HL-60 (cell line): ENCODE results near the gene DZIP1.

Experiments used
- GABPA ChIP-seq: IDR thresholded peaks from 2 replicates; pipeline ENCODE4 v1.6.1; 2012; ENCODE audit warnings: low read depth
- POLR2AphosphoS5 ChIP-seq: IDR thresholded peaks from 2 replicates; pipeline ENCODE4 v1.6.1; 2012; ENCODE audit warnings: low read depth
- SPI1 ChIP-seq: IDR thresholded peaks from 2 replicates; pipeline ENCODE4 v1.6.1; 2012; ENCODE audit warnings: low read depth, mild to moderate bottlenecking, borderline replicate concordance
- TF ChIP-seq, protein P1 (sequence below): IDR thresholded peaks from one replicate; pipeline ENCODE4 v1.5.1; 2011; ENCODE audit warnings: low read length, control low read depth, inconsistent platforms; ENCODE audit not compliant: insufficient read depth
- TF ChIP-seq, protein P2 (sequence below): IDR thresholded peaks from 2 replicates; pipeline ENCODE4 v1.6.1; 2012; ENCODE audit warnings: low read depth; ENCODE audit not compliant: insufficient replicate concordance

DNA sequence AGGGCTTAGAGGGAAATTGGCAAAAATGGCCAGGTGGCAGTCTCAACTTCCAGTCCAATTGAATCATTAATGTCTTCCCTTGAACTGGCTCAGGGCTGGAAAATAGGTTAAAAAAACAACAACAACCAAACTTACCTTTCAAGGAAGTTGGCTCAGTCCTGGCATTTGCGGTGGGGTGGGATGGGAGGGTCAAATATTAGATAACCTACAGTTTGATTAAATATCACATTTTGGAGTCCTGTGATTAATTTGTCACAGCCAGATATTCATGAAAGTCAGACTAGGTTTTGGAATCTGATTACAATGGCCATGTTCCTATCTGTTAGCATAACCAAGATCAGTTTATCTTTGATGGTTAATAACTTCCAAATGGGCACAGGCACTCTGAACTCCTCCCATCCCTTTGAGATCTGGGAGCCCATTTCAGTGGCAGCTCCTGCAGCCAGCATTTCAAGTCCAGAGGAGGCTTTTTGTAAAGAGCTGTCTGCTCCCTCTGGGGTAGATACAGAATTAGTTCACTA, 7.8 kb upstream of the DZIP1 start:
- TF ChIP-seq, protein P1, sequence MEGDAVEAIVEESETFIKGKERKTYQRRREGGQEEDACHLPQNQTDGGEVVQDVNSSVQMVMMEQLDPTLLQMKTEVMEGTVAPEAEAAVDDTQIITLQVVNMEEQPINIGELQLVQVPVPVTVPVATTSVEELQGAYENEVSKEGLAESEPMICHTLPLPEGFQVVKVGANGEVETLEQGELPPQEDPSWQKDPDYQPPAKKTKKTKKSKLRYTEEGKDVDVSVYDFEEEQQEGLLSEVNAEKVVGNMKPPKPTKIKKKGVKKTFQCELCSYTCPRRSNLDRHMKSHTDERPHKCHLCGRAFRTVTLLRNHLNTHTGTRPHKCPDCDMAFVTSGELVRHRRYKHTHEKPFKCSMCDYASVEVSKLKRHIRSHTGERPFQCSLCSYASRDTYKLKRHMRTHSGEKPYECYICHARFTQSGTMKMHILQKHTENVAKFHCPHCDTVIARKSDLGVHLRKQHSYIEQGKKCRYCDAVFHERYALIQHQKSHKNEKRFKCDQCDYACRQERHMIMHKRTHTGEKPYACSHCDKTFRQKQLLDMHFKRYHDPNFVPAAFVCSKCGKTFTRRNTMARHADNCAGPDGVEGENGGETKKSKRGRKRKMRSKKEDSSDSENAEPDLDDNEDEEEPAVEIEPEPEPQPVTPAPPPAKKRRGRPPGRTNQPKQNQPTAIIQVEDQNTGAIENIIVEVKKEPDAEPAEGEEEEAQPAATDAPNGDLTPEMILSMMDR = no peak
- TF ChIP-seq POLR2AphosphoS5 (no peak), GABPA (no peak), SPI1 (no peak)
- TF ChIP-seq, protein P2, sequence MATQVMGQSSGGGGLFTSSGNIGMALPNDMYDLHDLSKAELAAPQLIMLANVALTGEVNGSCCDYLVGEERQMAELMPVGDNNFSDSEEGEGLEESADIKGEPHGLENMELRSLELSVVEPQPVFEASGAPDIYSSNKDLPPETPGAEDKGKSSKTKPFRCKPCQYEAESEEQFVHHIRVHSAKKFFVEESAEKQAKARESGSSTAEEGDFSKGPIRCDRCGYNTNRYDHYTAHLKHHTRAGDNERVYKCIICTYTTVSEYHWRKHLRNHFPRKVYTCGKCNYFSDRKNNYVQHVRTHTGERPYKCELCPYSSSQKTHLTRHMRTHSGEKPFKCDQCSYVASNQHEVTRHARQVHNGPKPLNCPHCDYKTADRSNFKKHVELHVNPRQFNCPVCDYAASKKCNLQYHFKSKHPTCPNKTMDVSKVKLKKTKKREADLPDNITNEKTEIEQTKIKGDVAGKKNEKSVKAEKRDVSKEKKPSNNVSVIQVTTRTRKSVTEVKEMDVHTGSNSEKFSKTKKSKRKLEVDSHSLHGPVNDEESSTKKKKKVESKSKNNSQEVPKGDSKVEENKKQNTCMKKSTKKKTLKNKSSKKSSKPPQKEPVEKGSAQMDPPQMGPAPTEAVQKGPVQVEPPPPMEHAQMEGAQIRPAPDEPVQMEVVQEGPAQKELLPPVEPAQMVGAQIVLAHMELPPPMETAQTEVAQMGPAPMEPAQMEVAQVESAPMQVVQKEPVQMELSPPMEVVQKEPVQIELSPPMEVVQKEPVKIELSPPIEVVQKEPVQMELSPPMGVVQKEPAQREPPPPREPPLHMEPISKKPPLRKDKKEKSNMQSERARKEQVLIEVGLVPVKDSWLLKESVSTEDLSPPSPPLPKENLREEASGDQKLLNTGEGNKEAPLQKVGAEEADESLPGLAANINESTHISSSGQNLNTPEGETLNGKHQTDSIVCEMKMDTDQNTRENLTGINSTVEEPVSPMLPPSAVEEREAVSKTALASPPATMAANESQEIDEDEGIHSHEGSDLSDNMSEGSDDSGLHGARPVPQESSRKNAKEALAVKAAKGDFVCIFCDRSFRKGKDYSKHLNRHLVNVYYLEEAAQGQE = no peak
